Measurements from ENCODE around the gene ZNF420. TPM values are rescaled to one million over a fixed set of nuclear protein-coding genes. Genes with fewer than 3 reads are reported as not detected.
"Not testable (repeated sequence)": the region's sequence is repeated elsewhere in the genome, so short reads cannot be mapped to it uniquely, and the experiment has no call there.

Gene ZNF420
- total RNA-seq, 4 donors from 2014 or later: 8.5 to 19.1 (median 12.8) TPM

DNA sequence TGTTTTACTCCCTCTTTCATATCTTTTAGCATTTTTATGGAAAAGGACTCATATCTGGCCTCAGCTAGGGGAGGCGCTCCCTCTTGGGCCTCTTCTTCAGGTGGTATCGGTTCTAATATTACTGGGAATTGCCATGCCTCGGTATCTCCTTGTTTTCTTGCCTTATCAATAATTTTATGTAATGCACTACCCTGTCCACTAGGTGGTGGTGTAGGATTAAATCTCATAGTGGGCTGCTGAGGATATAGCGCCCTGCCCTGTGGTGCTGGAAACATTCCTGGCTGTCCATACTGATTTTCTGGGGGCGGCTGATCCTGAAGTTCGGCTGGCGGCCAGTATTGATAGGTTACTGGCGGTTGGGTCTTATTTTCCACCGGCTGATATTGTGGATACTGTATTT is 35.8 kb downstream of the ZNF420 start:
- no peak for TF ChIP-seq POLR2A (IDR thresholded peaks at IDR 0.05; ENCODE audit: low read depth)
- 94% methylated on average over 9 of the region's 9 CpGs for whole genome bisulfite sequencing
- Histone ChIP-seq H3K9me3 (peaks cover 10 to 99% (median 95%) of the 10 kb centered on the region in 4 donors), H3K36me3 (peaks cover 61 to 81% (median 75%) of the 10 kb centered on the region in 4 donors), H3K27ac (replicated peaks in 1 of 4) (no peak overlapping the region), H3K4me3 (no peak overlapping the region), H3K4me1 (no peaks in the 10 kb centered on the region), H3K27me3 (no peaks in the 10 kb centered on the region)
- intact Hi-C loops (cut with DNase I): no loop called here
- DNase-seq (ENCODE audit: extremely low spot score): no peak

DNA sequence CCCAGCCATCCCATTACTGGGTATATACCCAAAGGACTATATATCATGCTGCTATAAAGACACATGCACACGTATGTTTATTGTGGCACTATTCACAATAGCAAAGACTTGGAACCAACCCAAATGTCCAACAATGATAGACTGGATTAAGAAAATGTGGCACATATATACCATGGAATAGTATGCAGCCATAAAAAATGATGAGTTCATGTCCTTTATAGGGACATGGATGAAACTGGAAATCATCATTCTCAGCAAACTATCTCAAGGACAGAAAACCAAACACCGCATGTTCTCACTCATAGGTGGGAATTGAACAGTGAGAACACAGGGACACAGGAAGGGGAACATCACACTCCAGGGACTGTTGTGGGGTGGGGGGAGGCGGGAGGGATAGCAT is 43.9 kb downstream of the ZNF420 start:
- H3K4me1 ChIP-seq; intact Hi-C loops (cut with DNase I); H3K4me3 ChIP-seq; H3K27ac ChIP-seq (replicated peaks in 1 of 4); DNase-seq (ENCODE audit: extremely low spot score); H3K27me3 ChIP-seq: not testable (repeated sequence)
- H3K36me3 ChIP-seq: peaks cover 12 to 25% (median 14%) of the 10 kb centered on the region in 4 donors
- whole genome bisulfite sequencing: 100% methylated on average over 3 of the region's 3 CpGs
- H3K9me3 ChIP-seq: peaks cover 17 to 82% (median 71%) of the 10 kb centered on the region in 4 donors

DNA sequence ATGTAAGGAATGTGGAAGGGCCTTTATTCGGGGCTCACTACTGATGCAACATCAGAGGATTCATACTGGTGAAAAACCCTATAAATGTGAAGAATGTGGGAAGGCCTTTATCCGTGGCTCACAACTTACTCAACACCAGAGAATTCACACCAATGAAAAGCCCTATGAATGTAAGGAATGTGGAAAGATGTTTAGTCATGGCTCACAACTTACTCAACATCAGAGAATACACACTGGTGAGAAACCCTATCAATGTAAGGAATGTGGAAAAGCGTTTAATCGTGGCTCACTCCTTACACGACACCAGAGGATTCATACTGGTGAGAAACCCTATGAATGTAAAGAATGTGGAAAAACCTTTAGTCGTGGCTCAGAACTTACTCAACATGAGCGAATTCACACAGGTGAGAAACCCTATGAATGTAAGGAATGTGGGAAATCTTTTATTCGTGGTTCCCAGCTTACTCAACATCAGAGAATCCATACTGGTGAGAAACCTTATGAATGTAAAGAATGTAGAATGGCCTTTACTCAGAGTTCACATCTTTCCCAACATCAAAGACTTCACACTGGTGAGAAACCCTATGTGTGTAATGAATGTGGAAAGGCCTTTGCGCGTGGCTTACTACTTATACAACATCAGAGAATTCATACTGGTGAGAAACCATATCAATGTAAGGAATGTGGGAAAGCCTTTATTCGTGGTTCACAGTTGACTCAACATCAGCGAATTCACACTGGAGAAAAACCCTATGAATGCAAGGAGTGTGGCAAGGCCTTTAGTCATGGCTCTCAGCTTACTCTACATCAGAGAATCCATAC is 50.0 kb downstream of the ZNF420 start:
- Histone ChIP-seq H3K9me3 (peaks cover 56 to 100% (median 100%) of the 10 kb centered on the region in 4 donors), H3K27me3 (no peaks in the 10 kb centered on the region), H3K4me1 (no peaks in the 10 kb centered on the region), H3K4me3 (no peak overlapping the region), H3K36me3 (peaks cover 40 to 61% (median 47%) of the 10 kb centered on the region in 4 donors), H3K27ac (replicated peaks in 1 of 4) (no peak overlapping the region)
- 97% methylated on average over 12 of the region's 12 CpGs for WGBS
- TF ChIP-seq POLR2A (IDR thresholded peaks at IDR 0.05; ENCODE audit: low read depth): no peak
- TF ChIP-seq EP300 (IDR thresholded peaks at IDR 0.05): no peak
- TF ChIP-seq, protein P1, sequence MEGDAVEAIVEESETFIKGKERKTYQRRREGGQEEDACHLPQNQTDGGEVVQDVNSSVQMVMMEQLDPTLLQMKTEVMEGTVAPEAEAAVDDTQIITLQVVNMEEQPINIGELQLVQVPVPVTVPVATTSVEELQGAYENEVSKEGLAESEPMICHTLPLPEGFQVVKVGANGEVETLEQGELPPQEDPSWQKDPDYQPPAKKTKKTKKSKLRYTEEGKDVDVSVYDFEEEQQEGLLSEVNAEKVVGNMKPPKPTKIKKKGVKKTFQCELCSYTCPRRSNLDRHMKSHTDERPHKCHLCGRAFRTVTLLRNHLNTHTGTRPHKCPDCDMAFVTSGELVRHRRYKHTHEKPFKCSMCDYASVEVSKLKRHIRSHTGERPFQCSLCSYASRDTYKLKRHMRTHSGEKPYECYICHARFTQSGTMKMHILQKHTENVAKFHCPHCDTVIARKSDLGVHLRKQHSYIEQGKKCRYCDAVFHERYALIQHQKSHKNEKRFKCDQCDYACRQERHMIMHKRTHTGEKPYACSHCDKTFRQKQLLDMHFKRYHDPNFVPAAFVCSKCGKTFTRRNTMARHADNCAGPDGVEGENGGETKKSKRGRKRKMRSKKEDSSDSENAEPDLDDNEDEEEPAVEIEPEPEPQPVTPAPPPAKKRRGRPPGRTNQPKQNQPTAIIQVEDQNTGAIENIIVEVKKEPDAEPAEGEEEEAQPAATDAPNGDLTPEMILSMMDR (IDR thresholded peaks at IDR 0.05): no peak
- TF ChIP-seq POLR2AphosphoS5 (IDR thresholded peaks at IDR 0.05): no peak
- DNase-seq (ENCODE audit: extremely low spot score): no peak
- intact Hi-C loops (cut with DNase I): no loop called here

DNA sequence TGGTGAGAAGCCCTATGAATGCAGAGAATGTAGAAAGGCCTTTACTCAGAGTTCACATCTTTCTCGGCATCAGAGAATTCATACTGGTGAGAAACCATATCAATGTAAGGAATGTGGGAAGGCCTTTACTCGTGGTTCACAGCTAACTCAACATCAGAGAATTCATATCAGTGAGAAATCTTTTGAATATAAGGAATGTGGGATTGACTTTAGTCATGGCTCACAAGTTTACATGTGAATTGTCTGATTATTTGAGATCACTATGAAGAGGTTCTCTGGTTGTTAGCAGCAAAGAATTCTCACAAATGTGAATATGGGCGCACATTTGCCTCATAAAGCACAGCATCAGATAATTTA is 50.6 kb downstream of the ZNF420 start:
- Histone ChIP-seq H3K9me3 (peaks cover 60 to 100% (median 100%) of the 10 kb centered on the region in 4 donors), H3K27ac (replicated peaks in 1 of 4) (no peak overlapping the region), H3K27me3 (no peaks in the 10 kb centered on the region), H3K36me3 (peaks cover 40 to 61% (median 47%) of the 10 kb centered on the region in 4 donors), H3K4me1 (no peaks in the 10 kb centered on the region), H3K4me3 (no peak overlapping the region)
- no peak for TF ChIP-seq POLR2AphosphoS5 (IDR thresholded peaks at IDR 0.05)
- TF ChIP-seq, protein P1 (IDR thresholded peaks at IDR 0.05): no peak
- TF ChIP-seq POLR2A (IDR thresholded peaks at IDR 0.05; ENCODE audit: low read depth): no peak
- no peak for TF ChIP-seq EP300 (IDR thresholded peaks at IDR 0.05)
- no peak for DNase-seq (ENCODE audit: extremely low spot score)
- 95% methylated on average over 3 of the region's 3 CpGs for WGBS
- intact Hi-C loops (cut with DNase I): no loop called here

DNA sequence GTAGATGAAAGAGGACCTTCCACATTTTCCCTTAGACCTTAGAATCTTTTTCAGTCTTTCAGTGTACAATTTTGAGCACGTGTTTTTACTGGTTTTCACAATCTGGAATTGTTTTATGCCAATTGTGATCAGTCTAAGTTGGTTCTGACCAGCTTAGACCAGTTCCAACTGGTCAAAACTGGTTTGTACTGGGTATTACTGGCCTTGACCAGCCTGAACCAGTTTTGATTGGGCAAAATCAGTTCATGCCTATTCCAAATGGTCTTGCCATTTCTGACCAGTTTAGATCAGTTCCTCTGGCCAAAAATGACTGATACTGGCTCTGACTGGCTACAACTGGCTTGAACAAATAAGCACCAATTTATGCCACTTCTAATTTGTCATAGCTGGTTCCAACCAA is 57.9 kb downstream of the ZNF420 start:
- H3K4me1 ChIP-seq: no peaks in the 10 kb centered on the region
- DNase-seq (ENCODE audit: extremely low spot score): no peak
- no peak overlapping the region for H3K4me3 ChIP-seq
- no peaks in the 10 kb centered on the region for H3K27me3 ChIP-seq
- H3K9me3 ChIP-seq: peaks cover 16 to 99% (median 99%) of the 10 kb centered on the region in 4 donors
- peaks cover 0 to 4% (median under 1%) of the 10 kb centered on the region in 4 donors for H3K36me3 ChIP-seq
- H3K27ac ChIP-seq (replicated peaks in 1 of 4): no peak overlapping the region
- WGBS: 33% methylated on average over 1 of the region's 1 CpG
- intact Hi-C loops (cut with DNase I): no loop called here
- TF ChIP-seq POLR2AphosphoS5 (IDR thresholded peaks at IDR 0.05) (no peak), EP300 (IDR thresholded peaks at IDR 0.05) (no peak), POLR2A (IDR thresholded peaks at IDR 0.05; ENCODE audit: low read depth) (no peak)
- TF ChIP-seq, protein P1 (IDR thresholded peaks at IDR 0.05): no peak

All from esophagus muscularis mucosa (tissue), 4 donors.